GM13977 (cell line): ENCODE results near the gene PHRF1.
"Not testable (repeated sequence)": the region's sequence is repeated elsewhere in the genome, so short reads cannot be mapped to it uniquely, and the experiment has no call there.

Experiments used
- DNase-seq: peaks from one replicate; pipeline ENCODE4 v3.0.0; 2012; ENCODE audit warnings: low spot score
- CTCF ChIP-seq: IDR thresholded peaks from 2 replicates; pipeline ENCODE4 v1.5.1; 2012; ENCODE audit warnings: mild to moderate bottlenecking, control low read depth; ENCODE audit not compliant: insufficient read depth; ENCODE audit errors: extremely low read depth, missing control alignments
- in situ Hi-C: fragments of 300-500 bp; cut with MboI; formaldehyde crosslinking; loops from one replicate; pipeline ENCODE4 v1.12.0; 2022; ENCODE audit warnings: low sequenced_read_pairs, low pct_unique_long_range_greater_than_20kb, mixed read lengths, inconsistent platforms; ENCODE audit not compliant: unreplicated experiment

PHRF1 gene

DNA sequence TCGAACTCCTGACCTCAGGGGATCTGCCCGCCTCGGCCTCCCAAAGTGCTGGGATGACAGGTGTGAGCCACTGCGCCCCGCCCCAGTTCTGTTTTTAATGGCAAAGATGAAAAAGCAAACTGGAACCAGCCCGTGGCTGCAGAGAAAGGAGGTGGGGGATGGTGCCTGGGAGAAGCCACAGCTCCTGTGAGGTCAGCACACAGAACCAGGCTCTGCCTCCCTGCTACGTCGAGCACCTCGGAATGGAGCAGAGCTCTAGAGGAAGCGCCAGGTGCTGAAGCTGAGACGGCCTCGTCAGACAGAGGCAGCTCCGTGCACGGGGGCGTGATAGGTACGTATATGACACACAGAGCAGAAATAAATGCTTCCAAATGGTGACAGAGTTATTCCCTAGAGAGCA lies 69.3 kb downstream of the PHRF1 start:
- in situ Hi-C loops, result no loop called here
- TF ChIP-seq CTCF, result no peak
- no peak for DNase-seq

GRCh38 chr11:646214-646613 lies 69.9 kb downstream of the PHRF1 start:
- TF ChIP-seq CTCF, result no peak
- DNase-seq, result no peak
- in situ Hi-C loops, result no loop called here

- DNase-seq, in situ Hi-C loops: not testable (repeated sequence)
These were observed 71.4 kb downstream of the PHRF1 start for GRCh38 chr11:647672-648158.

GRCh38 chr11:650482-650881 lies 74.2 kb downstream of the PHRF1 start:
- TF ChIP-seq CTCF, result no peak
- no peak for DNase-seq
- in situ Hi-C loops, result no loop called here

DNA sequence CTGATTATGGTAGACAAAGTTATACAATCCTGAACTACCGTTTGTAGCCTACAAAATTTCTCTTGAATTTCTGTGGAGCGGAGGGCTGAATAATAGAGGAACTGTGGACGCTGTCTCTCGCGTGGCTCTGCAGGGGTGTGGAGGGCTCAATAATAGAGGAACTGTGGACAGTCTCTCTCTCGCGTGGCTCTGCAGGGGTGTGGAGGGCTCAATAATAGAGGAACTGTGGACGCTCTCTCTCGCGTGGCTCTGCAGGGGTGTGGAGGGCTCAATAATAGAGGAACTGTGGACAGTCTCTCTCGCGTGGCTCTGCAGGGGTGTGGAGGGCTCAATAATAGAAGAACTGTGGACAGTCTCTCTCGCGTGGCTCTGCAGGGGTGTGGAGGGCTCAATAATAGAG lies 76.9 kb downstream of the PHRF1 start:
- in situ Hi-C loops, DNase-seq: not testable (repeated sequence)

DNA sequence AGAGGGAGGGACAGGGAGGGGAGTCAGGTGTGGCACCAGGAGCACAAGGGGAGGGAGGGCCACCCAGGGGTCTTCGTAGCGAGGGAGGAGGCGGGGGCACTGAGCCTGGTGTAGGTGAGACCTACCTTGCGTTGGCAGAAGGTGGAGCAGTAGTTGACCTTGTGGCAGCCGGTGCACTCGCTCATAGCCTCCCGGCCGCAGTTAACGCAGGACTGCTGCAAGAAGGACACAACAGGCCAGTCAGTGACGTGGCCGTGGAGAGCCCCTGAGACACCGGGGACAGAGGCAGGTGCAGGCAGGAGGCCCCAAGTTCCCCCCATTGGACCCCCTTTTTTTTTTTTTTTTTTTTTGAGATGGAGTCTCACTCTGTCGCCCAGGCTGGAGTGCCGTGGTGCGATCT lies 77.6 kb downstream of the PHRF1 start:
- DNase-seq, result no peak
- in situ Hi-C loops, result no loop called here
- TF ChIP-seq CTCF, result no peak

- in situ Hi-C loops, DNase-seq: not testable (repeated sequence)
These were observed 78.2 kb downstream of the PHRF1 start for GRCh38 chr11:654444-654843.

DNA sequence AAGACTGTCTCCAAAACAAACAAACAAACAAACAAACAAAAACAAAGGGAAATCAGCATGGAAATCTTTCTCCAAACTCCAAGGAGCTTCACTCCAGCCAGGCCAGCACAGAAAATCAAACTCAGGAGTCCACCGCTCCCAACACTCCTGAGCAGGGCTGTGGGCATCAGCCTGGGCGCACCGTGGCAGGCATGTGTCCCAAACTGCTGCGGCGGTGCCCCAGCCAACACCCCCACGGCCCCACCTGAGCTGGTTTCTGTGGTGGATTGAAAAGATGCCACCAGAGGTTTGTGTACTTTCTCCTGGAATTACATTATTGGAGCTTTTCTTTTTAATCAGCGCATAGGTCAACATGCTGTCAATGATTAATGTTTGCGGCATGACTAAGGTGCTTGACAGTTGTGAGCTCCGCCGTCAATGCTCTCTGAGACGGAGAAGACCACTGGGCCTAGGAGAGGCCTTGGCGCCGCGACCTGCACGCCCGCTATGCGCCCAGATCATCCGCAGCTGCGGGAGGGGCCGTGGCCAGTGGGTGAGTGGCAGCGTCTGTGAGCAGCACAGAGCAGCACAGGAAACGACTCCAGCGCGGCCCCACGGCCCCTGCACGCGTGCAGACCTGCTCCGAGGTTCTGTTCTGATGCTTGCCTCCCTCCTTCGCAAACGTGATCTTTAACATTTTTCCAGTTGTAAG lies 78.9 kb downstream of the PHRF1 start:
- DNase-seq, result no peak

More for the DNA sequence above, 78.9 kb downstream of the PHRF1 start:
- in situ Hi-C loops, result no loop called here
- no peak for TF ChIP-seq CTCF
